GM12878 (cell line): ENCODE data around the gene SSBP4. TPM values are rescaled to one million over a fixed set of nuclear protein-coding genes. Genes with fewer than 3 reads are reported as not detected.

ENCODE experiments used
- ATAC-seq: fragments of 200-7000 bp; cut with Tn5 transposase; 3 replicates; pipeline ENCODE4 v1.9.1; 2020; ENCODE audit warnings: mild to moderate bottlenecking, moderate library complexity
- BruUV-seq: library from RNA; stranded (reverse); fragments of 400-500 nt; replicated peaks from 2 replicates; lab custom pipeline; 2021; lab: Mats Ljungman, UMichigan
- CTCF ChIA-PET: fragments of 300-600 bp; sonication (Branson Sonifier 250); formaldehyde crosslinking; extraction: SDS; loops from one replicate; lab custom pipeline; 2021; ENCODE audit warnings: inconsistent platforms; lab: Yijun Ruan, JAX
- POLR2A ChIA-PET: fragments of 350-600 bp; formaldehyde crosslinking; extraction: SDS; loops from one replicate; lab custom pipeline; 2021; ENCODE audit warnings: inconsistent platforms; lab: Charles Lee
- RAD21 ChIA-PET: fragments of 300-600 bp; sonication (Branson Sonifier 250); formaldehyde crosslinking; loops from one replicate; lab custom pipeline; 2023; ENCODE audit warnings: antibody characterized with exemption; ENCODE audit not compliant: unreplicated experiment; lab: Charles Lee
- SMC1A ChIA-PET: fragments of 300-600 bp; sonication (Branson Sonifier 250); formaldehyde crosslinking; loops from one replicate; lab custom pipeline; 2023; ENCODE audit not compliant: unreplicated experiment, uncharacterized antibody; lab: Charles Lee
- DNase-seq: peaks from one replicate; pipeline ENCODE4 v3.0.0-alpha.2; 2011; ENCODE audit warnings: low read depth, low spot score
- FAIRE-seq: peaks from 3 replicates; lab custom pipeline; 2011; peaks lifted over from hg19 to GRCh38; lab: Jason Lieb, UNC
- H2AFZ ChIP-seq: 2 replicates; pipeline ENCODE4 v1.6.0; 2011; ENCODE audit warnings: low read depth, low read length, control low read depth; ENCODE audit not compliant: control insufficient read depth
- H3K27ac ChIP-seq: 2 replicates; pipeline ENCODE4 v1.5.1; 2011; ENCODE audit warnings: control low read depth; ENCODE audit not compliant: control insufficient read depth, insufficient read depth
- H3K27me3 ChIP-seq, 2 experiments: replicated peaks in 1 of 2; 2 replicates each; pipeline versions ENCODE4 v1.6.0 to v1.6.1; 2011; ENCODE audit warnings: low read length in 1 of 2; ENCODE audit not compliant: control insufficient read depth in 2 of 2, insufficient read depth in 2 of 2
- H3K36me3 ChIP-seq, 2 experiments: 2 replicates each; pipeline ENCODE4 v1.5.1; 2011; ENCODE audit warnings: low read length in 1 of 2; ENCODE audit not compliant: control insufficient read depth in 2 of 2, insufficient read depth in 2 of 2
- H3K4me1 ChIP-seq: 2 replicates; pipeline ENCODE4 v1.6.1; 2011; ENCODE audit warnings: mild to moderate bottlenecking, low read length, moderate library complexity, mixed read lengths; ENCODE audit not compliant: control insufficient read depth, insufficient read depth
- H3K4me2 ChIP-seq: 2 replicates; pipeline ENCODE4 v1.6.0; 2011; ENCODE audit warnings: control low read depth; ENCODE audit not compliant: control insufficient read depth, insufficient read depth
- H3K4me3 ChIP-seq: fragments of 200-600 bp; sonication (generic); 2 replicates; pipeline ENCODE4 v1.5.1; 2016
- H3K79me2 ChIP-seq: 2 replicates; pipeline ENCODE4 v1.6.0; 2011; ENCODE audit warnings: low read length; ENCODE audit not compliant: control insufficient read depth, insufficient read depth
- H3K9ac ChIP-seq: 2 replicates; pipeline ENCODE4 v1.8.0; 2011; ENCODE audit warnings: low read length, control low read depth, mixed read lengths; ENCODE audit not compliant: control insufficient read depth, insufficient read depth
- H3K9me3 ChIP-seq: replicated peaks from 3 replicates; pipeline ENCODE4 v1.5.1; 2011; ENCODE audit warnings: mild to moderate bottlenecking, low read length; ENCODE audit not compliant: control insufficient read depth, insufficient read depth
- H4K20me1 ChIP-seq: 2 replicates; pipeline ENCODE4 v1.6.0; 2011; ENCODE audit not compliant: control insufficient read depth, insufficient read depth
- CBX3 ChIP-seq: fragments of 200-600 bp; sonication (generic); IDR thresholded peaks from 2 replicates; pipeline ENCODE4 v1.6.1; 2016; ENCODE audit warnings: low read depth, borderline replicate concordance
- FOS ChIP-seq: IDR thresholded peaks from 3 replicates; pipeline ENCODE4 v1.6.1; 2011; ENCODE audit warnings: borderline replicate concordance; ENCODE audit not compliant: insufficient read length; ENCODE audit errors: extremely low read depth
- POLR2A ChIP-seq: IDR thresholded peaks from 2 replicates; pipeline ENCODE4 v1.6.1; 2011; ENCODE audit warnings: low read depth, mild to moderate bottlenecking, low read length
- RAD21 ChIP-seq: IDR thresholded peaks from 2 replicates; pipeline ENCODE4 v1.6.1; 2011; ENCODE audit warnings: mild to moderate bottlenecking, low read depth, low read length, moderate library complexity; ENCODE audit not compliant: insufficient read depth
- RAD51 ChIP-seq: fragments of 450-650 bp; IDR thresholded peaks from 2 replicates; pipeline ENCODE4 v1.6.1; 2016; ENCODE audit warnings: moderate library complexity, mild to moderate bottlenecking, inconsistent platforms
- RELA ChIP-seq: fragments of 450-650 bp; IDR thresholded peaks from 2 replicates; pipeline ENCODE4 v1.8.0; 2014; ENCODE audit warnings: borderline replicate concordance; ENCODE audit not compliant: partially characterized antibody
- YBX1 ChIP-seq: fragments of 450-650 bp; IDR thresholded peaks from 2 replicates; pipeline ENCODE4 v1.6.1; 2016; ENCODE audit warnings: antibody characterized with exemption
- WGBS: methylation state at CpG from one replicate; pipeline ENCODE4 v1.1.6; 2016; ENCODE audit warnings: low lambda C conversion rate; ENCODE audit not compliant: insufficient replicate concordance, insufficient coverage; ENCODE audit errors: missing lambda C conversion rate; 5-methylcytosine and 5-hydroxymethylcytosine counted together
- in situ Hi-C: fragments of 300-500 bp; cut with MboI; formaldehyde crosslinking; loops from 9 replicates; pipeline ENCODE4 v1.14.3; 2018; ENCODE audit warnings: mixed read lengths
- intact Hi-C: fragments of 100-400 bp; cut with micrococcal nuclease; formaldehyde crosslinking; loops from one replicate; pipeline ENCODE4 v1.14.2; 2022; ENCODE audit not compliant: unreplicated experiment
- polyA plus RNA-seq, 11 experiments: library from polyadenylated mRNA; depleted of rRNA in 4 of 11; unstranded in 6 of 11; stranded (reverse) in 5 of 11; fragments of >200 nt; fragmentation: Nextera tagmentation in 4 of 11; fragmentation: Illumina TruSeq in 1 of 11; extraction: Ambion mirVana in 4 of 11; extraction: Trizol in 1 of 11; gene quantifications; 1 replicate in 1 of 11; 2 replicates in 10 of 11; pipeline versions ENCODE4 v1.2.1 to v1.2.3, GENCODE V29; 2011 to 2016; ENCODE audit warnings: inconsistent platforms in 2 of 11, missing spikeins in 2 of 11, low read depth in 1 of 11
- total RNA-seq, 4 experiments: library from RNA; depleted of rRNA in 3 of 4; stranded (reverse); fragments of >200 nt in 3 of 4; fragmentation: Illumina TruSeq in 1 of 4; extraction: Trizol in 1 of 4; gene quantifications; 2 replicates each; pipeline versions ENCODE4 v1.2.1 to v1.2.3, GENCODE V29; 2013 to 2021
- TF ChIP-seq, protein P1 (sequence below), 3 experiments: IDR thresholded peaks in 2 of 3; conservative IDR thresholded peaks in 1 of 3; 2 replicates each; pipeline ENCODE4 v1.5.1; 2011; ENCODE audit warnings: low read depth in 3 of 3, low read length in 3 of 3, mild to moderate bottlenecking in 3 of 3, control low read depth in 2 of 3, moderate library complexity in 2 of 3, inconsistent platforms in 1 of 3, mixed read lengths in 1 of 3; ENCODE audit not compliant: control insufficient read depth in 2 of 3, insufficient read depth in 1 of 3; ENCODE audit errors: extremely low read depth in 1 of 3

Gene SSBP4
- total and polyA plus RNA-seq, 10 of the 15 experiments (the other 5 are each of a cell fraction or from before 2014, with no cell fraction given) = 0.37 to 150 (median 38.9) TPM

DNA sequence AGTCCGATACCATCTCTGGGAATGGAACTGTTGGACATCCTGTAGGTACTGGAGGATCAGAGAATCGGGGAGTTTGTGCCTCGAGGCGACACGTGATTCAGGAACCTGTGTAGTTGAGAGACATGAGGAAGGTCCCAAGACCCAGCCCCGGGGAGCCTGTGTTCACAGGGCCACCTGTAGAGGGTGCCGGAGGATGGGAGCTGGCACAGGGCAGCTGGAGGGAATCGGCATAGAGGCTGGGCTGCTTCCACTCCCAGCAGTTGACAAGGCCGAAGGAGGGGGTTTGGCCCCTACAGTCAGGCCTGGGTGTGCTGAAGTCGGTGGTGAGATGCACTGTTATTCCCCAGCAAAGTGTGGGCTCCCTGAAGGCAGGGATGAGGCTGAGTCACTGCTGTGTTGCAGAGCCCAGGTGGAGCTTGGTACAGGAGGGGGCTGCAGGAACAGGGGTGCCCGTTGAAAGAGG is 21.2 kb downstream of the SSBP4 start:
- no peak for FAIRE-seq
- Histone ChIP-seq H3K9ac (no peak overlapping the region), H3K9me3 (no peaks in the 10 kb centered on the region; the same call in 2 of the 3 replicates), H3K79me2 (no peaks in the 10 kb centered on the region), H2AFZ (no peak overlapping the region), H3K27ac (no peak overlapping the region), H3K4me3 (no peak overlapping the region), H4K20me1 (no peaks in the 10 kb centered on the region; the same call in 1 of the 2 replicates), H3K4me1 (peaks cover 9% of the 10 kb centered on the region; the same call in 1 of the 2 replicates), H3K36me3 (peaks cover 3 to 13% of the 10 kb centered on the region in 2 experiments; a peak in 3 of 4 replicates), H3K4me2 (no peak overlapping the region), H3K27me3 (no peaks in the 10 kb centered on the region)
- BruUV-seq = no TSS peak
- CTCF ChIA-PET = interaction anchor here (0.7 to 1.0 kb wide), 2 partner anchors 11 to 24 kb away, joined by 3 read pairs; no protein-coding TSS in a partner anchor
- WGBS = 50% methylated on average over 11 of the region's 11 CpGs
- RAD21 ChIA-PET = no interaction called here
- POLR2A ChIA-PET = interaction anchor here (0.6 kb wide), 1 partner anchor 182 kb away, joined by 3 read pairs; no protein-coding TSS in a partner anchor
- in situ Hi-C loops (no loop called here), intact Hi-C loops (no loop called here)
- no peak for DNase-seq
- TF ChIP-seq RAD51 = no peak
- peak; percentile 14 for TF ChIP-seq RELA
- TF ChIP-seq, protein P1, sequence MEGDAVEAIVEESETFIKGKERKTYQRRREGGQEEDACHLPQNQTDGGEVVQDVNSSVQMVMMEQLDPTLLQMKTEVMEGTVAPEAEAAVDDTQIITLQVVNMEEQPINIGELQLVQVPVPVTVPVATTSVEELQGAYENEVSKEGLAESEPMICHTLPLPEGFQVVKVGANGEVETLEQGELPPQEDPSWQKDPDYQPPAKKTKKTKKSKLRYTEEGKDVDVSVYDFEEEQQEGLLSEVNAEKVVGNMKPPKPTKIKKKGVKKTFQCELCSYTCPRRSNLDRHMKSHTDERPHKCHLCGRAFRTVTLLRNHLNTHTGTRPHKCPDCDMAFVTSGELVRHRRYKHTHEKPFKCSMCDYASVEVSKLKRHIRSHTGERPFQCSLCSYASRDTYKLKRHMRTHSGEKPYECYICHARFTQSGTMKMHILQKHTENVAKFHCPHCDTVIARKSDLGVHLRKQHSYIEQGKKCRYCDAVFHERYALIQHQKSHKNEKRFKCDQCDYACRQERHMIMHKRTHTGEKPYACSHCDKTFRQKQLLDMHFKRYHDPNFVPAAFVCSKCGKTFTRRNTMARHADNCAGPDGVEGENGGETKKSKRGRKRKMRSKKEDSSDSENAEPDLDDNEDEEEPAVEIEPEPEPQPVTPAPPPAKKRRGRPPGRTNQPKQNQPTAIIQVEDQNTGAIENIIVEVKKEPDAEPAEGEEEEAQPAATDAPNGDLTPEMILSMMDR (IDR thresholded peaks at IDR 0.05 in 2 of 3, conservative IDR thresholded peaks at IDR 0.05 in 1 of 3; ENCODE audit: control insufficient read depth in 2 of 3, extremely low read depth in 1 of 3, insufficient read depth in 1 of 3, low read depth in 3 of 3, low read length in 3 of 3) = peak; percentile 41 to 68 (median 58); a peak in 5 of 6 replicates
- no peak for TF ChIP-seq CBX3
- no peak for TF ChIP-seq FOS
- no peak for TF ChIP-seq YBX1
- 0 out of 2 replicates have a peak, but pooled peaks have one; percentile 30 for TF ChIP-seq RAD21
- peak; percentile 49; the same call in 1 of the 2 replicates for TF ChIP-seq POLR2A
- peak; percentile 56 for ATAC-seq
- SMC1A ChIA-PET = interaction anchor here (1.0 kb wide), 1 partner anchor 19 kb away, joined by 3 read pairs; no protein-coding TSS in a partner anchor
